ENCODE measurements around the gene DNAL4. TPM values are rescaled to one million over a fixed set of nuclear protein-coding genes. Genes with fewer than 3 reads are reported as not detected.

Gene DNAL4
- polyA plus RNA-seq (ENCODE audit: insufficient read length): 12.2 TPM

- DNase-seq: peak; percentile 96
Observed at GRCh38 chr22:38793721-38794466, at the start of gene DNAL4. TSS of gene DNAL4 (minus strand) at chr22:38794143. CDS start at chr22:38782731, 11,412 bp downstream.

- peak; percentile 91 for DNase-seq
Observed at GRCh38 chr22:38843201-38843656, 49.3 kb upstream of the DNAL4 start.

GRCh38 chr22:38842512-38843200 lies 48.7 kb upstream of the DNAL4 start:
- no peak for DNase-seq

- no peak for DNase-seq
Observed at GRCh38 chr22:38841635-38842034, 47.7 kb upstream of the DNAL4 start.

- DNase-seq: no peak
Observed at GRCh38 chr22:38841211-38841610, 47.3 kb upstream of the DNAL4 start.

- no peak for DNase-seq
Observed at GRCh38 chr22:38840129-38840528, 46.2 kb upstream of the DNAL4 start.

GRCh38 chr22:38839686-38840085 lies 45.7 kb upstream of the DNAL4 start:
- DNase-seq: no peak

GRCh38 chr22:38837414-38837928 lies 43.5 kb upstream of the DNAL4 start:
- no peak for DNase-seq

- DNase-seq: no peak
Observed at GRCh38 chr22:38835888-38836301, 42.0 kb upstream of the DNAL4 start.

- DNase-seq: no peak
Observed at GRCh38 chr22:38834991-38835390, 41.0 kb upstream of the DNAL4 start.

- no peak for DNase-seq
Observed at GRCh38 chr22:38834215-38834953, 40.4 kb upstream of the DNAL4 start.

- DNase-seq: no peak
Observed at GRCh38 chr22:38833061-38833460, 39.1 kb upstream of the DNAL4 start.

GRCh38 chr22:38832005-38832978 lies 38.3 kb upstream of the DNAL4 start:
- DNase-seq: no peak

GRCh38 chr22:38831166-38831945 lies 37.4 kb upstream of the DNAL4 start:
- DNase-seq: no peak

- no peak for DNase-seq
Observed at GRCh38 chr22:38830845-38831108, 36.8 kb upstream of the DNAL4 start.

- no peak for DNase-seq
Observed at GRCh38 chr22:38830026-38830844, 36.3 kb upstream of the DNAL4 start.

- no peak for DNase-seq
Observed at GRCh38 chr22:38829485-38829884, 35.5 kb upstream of the DNAL4 start.

- no peak for DNase-seq
Observed at GRCh38 chr22:38828616-38829205, 34.8 kb upstream of the DNAL4 start.

GRCh38 chr22:38828191-38828590 lies 34.2 kb upstream of the DNAL4 start:
- no peak for DNase-seq

- no peak for DNase-seq
Observed at GRCh38 chr22:38827510-38827909, 33.6 kb upstream of the DNAL4 start.

Data from hindlimb muscle (tissue), 1 donor.